Measurements from ENCODE around the gene RNF208.
"Not testable (repeated sequence)": the region's sequence is repeated elsewhere in the genome, so short reads cannot be mapped to it uniquely, and the experiment has no call there.

Gene RNF208

DNA sequence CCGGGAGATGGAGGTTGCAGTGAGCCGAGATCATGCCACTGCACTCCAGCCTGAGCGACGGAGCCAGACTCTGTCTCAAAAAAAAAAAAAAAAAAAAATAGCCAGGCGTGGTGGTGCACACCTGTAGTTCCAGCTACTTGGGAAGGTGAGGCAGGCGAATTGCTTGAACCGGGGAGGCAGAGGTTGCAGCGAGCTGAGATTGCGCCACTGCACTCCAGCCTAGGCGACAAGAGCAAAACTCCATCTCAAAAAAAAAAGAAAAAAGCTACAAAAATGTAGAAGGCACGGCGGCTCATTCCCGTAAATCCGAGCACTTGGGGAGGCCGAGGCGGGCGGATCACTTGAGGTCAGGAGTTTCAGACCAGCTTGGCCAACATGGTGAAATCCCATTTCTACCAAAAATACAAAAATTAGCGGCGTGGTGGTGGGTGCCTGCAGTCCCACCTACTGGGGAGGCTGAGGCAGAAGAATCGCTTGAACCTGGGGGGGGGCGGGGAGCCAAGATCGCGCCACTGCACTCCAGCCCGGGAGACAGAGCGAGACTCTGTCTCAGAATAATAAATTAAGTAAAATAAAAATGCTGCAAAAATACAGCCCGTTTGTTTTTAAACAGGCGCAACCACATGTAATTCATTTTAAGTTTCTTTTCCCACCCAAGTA lies 17.6 kb upstream of the RNF208 start:
- DNase-seq, result not testable (repeated sequence)

DNA sequence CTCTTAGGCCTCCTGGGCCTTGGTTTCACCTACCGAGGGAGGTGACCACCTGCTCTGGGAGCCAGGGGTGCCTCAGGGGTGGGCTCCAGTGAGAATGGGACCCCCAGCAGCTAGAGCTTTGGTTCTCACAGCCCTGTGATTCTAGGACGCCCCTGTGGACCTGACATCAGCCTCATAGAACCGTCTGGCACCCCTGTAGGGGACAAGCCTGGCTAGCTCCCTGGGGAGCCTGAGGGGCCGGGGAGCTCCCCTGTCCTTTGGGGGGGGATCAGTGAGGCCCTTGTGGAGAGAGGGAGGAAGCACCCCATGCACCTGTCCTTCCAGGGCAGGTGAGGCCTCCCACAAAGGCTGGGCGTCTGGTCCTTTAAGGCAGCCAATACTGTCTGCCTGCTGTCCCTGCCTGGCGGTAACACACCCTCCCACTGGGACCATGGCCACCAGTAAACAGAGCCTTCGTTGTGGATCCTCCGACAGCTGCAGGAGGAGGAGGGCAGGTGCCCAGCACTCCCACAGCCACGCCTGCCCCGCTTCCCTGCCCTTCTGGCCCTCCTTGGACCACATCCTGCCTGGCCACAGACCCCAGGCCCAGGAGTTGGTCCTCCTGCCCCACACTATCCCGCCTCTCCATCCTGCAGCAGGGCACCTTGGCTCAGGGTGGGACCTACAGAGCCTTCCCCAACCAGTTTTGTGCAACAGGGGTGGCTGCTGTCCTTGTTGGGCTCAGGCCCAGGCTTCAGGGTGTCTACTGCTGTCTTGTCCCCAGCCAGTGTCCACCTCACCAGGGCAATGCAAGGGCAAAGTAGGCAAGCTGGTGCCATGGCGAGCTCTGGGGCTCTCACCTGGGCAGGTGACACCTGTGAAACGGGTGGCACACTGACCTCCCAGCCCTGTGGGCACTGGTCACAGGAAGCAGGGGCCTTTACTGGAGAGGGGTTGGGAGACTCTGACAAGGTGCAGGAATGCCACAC lies 16.0 kb upstream of the RNF208 start:
- peak in 1 of 5 donors; percentile 1 for DNase-seq

DNA sequence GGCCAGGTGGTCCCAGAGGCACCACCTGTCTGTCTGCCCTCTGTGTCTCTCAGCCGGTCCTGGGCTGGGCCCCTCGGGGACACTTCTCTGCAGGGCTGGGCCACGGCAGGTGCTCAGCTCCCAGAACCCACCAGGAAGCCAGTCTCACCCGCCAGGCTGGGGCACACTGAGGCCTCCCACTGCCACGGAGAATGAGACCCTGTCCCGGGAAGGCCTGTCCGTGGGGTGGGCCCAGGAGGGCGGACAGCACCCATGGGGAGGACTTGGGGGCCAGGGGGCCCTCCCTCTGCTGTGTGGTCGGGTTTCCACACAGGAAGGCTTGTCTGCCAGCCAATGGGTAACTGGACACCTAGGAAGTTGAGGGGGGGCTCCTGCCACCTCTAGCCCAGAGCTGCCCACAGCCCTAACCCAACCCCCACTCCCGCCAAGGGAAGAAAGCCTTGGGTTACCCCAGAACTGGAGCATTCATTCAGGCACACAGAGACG lies 14.9 kb upstream of the RNF208 start:
- no peak for DNase-seq

DNA sequence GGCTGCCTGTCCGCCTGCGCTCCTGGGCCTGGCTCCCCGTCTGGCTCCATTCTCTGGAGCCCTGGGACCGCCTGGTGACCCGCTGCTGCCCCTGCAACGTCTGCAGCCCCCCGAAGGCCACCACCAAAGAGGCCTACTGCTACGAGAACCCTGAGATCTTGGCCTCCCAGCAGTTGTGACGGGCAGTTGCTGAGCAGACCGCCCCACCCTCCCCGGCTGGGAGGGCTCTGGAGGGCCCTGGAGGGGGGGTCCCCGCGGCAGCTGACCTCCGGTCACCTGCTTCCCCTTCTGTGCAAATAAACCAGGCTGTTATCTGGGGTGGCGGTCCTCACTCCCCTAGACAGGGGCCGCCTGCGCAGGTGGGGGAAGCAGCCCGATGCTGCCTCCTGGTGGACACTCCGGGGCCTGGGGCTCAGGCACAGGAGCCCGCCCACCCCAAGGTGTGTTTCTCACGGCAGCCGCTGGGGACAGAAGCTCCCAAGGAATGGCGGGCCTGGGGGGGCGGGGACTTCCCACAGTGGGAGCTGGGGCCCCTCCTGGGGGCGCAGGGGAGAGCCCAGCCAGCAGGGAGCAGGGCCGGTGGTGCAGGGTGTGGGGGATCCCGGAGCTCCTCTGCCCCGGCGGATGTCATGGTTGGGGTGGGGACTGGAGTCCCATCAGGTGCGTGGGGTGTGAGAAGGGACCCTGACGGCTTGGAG lies 14.3 kb upstream of the RNF208 start:
- peak; percentile 81 to 88 (median 86) for DNase-seq

DNA sequence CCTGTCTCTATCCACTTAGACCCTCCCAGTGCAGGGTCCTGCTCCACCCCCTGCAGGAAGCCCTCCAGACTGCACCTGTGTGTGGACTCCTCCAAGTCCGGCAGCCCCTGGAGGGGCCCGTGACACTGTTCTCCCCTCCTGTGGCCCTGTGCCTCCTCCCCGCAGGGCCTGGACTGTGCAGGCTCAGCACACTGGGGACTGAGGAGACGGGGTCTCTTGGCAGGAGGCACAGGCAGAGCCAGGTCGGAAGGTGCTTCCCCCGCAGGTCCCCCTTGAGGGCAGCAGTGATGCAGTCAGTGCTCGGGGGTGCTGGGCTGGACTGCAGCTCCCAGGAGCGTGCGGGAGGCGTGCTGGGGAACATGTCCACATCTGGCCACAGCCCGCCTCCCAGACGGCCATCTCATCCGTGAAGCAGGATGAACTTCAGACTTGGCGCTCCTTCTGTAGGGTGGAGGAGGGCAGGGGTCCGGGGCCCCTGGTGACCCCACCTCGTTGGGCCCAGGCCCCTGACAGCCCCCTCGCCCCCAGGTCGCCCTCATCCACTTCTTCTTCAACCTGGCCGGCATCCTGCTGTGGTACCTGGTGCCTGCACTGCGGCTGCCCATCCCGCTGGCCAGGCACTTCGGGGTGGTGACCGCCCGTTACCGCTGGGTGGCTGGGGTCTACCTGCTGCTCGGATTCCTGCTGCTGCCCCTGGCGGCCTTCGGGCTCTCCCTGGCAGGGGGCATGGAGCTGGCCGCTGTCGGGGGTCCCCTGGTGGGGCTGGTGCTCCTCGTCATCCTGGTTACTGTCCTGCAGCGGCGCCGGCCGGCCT lies 13.6 kb upstream of the RNF208 start:
- DNase-seq, result peak in 1 of 5 donors; percentile 8

DNA sequence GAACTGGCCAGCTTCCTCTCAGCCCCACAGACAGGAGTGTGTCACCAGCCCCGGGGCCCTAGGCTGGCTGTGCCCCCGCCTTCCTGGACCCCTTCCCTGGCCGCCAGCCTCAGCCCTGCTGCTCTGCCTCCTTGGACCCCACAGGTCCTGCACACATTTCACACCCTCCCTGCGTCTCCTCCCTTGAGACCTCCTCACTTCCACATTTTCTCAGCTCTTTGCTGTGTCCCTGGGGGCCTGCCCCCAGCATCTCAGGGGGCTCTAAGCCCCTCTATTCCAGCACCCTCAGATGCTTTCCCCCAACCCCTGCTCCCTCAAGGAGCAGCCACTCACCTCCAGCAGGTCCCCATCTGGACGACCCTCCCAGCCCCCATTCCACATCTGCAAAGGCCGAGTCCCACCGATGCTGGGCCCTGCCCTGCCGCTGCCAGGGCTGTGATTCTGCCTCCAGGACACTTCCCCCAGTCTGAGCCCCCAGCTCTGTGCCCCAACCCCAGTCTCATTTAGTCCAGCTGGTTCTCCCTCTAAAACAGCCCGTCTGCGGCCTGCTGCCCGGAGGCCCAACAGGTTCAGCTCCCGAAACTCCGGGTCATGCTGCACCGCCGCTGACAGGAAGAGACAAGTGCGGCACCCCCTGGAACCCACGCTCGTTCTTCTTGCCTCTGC lies 12.9 kb upstream of the RNF208 start:
- DNase-seq, result peak in 1 of 5 donors; percentile 2

DNA sequence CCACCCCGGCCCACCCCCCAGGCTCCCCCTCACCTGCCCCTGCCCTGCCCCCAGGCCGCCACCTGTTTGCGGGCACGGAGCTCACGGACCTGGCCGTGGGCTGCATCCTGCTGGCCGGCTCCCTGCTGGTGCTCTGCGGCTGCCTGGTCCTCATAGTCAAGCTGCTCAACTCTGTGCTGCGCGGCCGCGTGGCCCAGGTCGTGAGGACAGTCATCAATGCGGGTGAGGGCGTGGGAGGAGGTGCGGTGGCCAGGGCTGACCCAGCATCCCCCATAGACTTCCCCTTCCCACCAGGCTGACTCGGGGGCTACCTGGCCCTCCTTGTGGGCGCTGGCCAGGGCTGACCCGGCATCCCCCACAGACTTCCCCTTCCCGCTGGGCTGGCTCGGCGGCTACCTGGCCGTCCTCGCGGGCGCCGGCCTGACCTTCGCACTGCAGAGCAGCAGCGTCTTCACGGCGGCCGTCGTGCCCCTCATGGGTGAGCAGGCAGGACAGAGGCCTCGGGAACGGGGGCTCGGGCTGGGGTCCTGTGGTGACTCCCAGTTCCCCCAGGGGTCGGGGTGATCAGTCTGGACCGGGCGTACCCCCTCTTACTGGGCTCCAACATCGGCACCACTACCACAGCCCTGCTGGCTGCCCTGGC lies 12.1 kb upstream of the RNF208 start:
- DNase-seq, result peak in 1 of 5 donors; percentile 2

DNA sequence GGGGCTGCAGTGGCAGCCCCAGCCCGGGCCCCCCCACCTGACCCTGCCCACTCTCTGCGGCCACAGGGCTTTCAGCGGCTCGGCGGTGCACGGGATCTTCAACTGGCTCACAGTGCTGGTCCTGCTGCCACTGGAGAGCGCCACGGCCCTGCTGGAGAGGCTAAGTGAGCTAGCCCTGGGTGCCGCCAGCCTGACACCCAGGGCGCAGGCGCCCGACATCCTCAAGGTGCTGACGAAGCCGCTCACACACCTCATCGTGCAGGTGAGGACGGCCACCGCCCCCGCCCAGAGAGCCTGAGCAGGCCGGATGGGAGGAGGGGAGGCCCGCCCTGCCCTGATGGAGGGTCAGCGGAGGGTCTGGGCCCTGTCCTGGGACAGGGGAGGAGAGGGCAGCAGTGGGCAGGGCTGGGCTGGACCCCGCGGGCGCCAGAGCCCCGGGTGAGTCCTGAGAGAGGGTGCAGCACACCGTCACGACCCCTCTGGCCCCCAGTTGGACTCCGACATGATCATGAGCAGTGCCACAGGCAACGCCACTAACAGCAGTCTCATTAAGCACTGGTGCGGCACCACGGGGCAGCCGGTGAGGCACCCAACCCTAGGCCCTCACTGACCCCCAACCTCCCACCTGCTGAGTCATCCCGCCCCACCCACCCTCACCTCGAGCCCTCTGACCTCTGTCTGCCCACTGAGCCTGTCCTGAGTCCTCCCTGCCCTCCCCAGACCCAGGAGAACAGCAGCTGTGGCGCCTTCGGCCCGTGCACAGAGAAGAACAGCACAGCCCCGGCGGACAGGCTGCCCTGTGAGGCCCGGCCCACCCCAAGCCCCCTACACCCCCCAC lies 11.3 kb upstream of the RNF208 start:
- DNase-seq, result no peak

DNA sequence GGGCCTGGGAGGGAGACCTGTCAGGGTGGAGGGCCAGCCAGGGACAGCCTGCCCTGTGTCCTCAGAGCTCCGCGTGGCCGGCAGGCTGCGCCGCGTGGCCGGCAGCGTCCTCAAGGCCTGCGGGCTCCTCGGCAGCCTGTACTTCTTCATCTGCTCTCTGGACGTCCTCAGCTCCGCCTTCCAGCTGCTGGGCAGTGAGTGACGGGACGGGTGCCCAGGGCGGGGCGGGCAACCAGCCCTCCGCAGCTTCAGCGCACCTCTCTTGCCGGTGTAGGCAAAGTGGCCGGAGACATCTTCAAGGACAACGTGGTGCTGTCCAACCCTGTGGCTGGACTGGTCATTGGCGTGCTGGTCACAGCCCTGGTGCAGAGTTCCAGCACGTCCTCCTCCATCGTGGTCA lies 10.5 kb upstream of the RNF208 start:
- no peak for DNase-seq

DNA sequence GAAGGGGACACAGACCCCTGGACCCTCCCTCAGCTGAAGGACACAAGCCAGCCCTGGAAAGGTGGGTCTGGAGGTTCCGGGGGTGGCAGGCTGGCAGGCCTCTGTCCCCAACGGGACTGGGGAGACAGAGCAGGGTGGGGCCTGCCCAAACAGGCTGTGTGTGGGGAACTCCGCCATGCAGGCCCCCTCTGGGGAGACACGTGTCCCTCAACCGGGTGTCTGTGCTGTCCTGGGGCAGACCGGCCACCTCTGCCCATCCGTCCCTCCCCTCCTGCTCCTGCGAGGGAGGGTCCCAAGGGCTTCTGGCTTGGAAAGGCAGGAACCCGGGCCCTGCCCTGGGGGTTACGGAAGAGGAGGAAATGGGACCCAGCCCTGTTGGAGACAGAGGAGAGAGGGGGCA lies 10.1 kb upstream of the RNF208 start:
- DNase-seq, result no peak

DNA sequence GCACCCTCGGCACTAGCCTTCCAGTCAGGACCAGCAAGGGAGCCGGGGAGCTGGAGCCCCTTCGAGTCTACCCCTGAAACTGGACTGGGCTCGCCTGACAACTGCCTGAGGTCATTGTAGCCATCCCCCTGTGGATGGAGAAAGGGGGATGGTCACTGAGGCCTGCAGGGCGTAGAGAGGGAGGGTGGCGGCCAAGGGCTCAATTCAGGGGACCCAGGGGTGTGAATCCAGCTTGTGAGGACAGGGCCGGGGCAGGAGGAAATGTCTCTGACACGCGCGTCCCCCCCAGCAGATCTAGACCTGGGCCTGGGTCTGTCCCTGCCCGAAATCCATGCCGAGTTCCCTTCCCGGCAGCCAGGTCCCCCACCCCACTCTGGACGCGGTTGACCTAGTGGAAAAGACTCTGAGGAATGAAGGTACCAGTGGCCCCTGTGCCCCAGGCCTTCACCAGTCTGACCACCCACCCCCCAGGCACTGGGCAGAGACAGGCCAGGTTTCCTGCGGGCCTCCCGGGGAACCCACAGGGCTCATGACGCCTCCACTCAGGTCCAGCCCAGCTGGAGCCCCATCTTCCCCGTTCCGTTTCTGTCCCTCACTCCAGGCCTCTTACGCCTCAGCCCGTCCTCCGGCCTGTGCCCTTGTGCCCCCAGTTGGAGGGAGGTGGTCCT lies 9.5 kb upstream of the RNF208 start:
- DNase-seq, result no peak

DNA sequence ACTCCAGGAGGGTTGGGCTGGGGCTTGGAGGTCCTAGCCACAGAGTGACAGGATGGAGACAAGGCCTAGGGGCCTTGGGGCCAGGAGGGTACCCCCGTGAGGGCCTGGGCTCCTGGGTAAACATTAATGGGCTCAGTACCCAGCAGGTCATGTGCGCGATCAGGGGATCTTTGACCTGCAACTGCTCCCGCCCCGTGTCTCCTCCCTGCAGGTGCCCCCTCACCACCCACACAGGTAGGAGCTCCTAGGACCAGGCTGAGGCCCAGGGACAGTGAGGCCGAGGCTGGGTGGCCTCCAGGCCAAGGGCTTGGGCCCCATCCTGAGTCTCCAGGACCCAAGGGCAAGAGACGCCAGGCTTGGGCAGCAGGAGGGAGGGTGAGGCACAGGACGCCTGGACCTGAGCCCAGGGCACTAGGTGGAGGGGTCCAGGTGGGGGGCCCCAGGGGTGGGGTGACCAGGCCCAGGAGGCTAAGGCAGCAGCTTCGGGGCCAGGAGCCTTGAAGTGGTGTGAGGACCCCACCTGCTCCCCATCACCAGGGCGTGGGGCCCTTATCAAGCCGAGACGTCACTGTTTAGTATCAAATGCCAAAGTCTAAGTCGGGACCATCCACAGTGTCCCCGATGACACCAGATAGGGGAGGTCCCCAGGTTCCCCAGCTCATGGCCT lies 8.8 kb upstream of the RNF208 start, which contains the start of gene SLC34A3:
Gene SLC34A3 (plus strand): TSS at position 197 of the 667 bp plus-strand sequence. CDS start 802 bp downstream, outside the sequence.
- DNase-seq, result no peak

DNA sequence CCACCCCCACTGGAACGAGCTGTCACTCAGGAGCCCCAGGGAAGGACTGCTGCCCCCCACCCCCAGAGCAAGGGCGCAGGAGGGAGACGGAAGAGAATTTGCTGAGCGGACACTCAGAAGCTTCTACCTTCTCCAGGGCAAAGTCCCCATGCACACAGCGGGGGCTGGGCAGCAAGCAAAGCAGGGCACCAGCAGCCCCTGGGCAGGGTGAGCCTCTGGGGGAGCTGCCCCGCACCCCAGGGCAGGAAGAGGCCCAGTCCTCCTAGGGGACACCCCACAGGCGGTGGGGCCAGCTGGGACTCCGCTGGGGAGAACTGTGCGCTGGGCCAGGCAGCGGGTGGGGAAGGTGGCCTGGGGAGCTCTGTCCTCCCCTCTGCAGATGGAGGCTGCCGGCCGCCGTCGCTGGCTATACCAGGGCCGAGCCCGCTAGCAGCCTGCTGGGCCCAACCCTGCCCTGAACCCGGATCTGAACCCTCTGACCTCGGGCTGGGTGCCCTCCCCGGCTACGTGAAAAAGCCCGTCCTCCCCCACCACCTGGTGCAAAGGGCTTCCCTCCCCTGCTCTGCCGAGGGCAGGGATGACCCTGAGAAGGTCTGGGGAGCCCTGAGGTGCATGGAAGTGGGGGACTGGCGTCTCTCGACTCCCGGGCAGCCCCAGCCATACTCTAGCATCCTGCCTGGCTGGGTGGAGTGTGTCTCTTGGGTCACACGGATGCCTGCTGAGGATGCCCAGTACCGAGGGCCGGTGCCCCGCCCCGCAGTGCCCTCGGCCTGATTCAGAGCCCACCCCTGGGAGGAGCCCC lies 8.1 kb upstream of the RNF208 start:
- no peak for DNase-seq

DNA sequence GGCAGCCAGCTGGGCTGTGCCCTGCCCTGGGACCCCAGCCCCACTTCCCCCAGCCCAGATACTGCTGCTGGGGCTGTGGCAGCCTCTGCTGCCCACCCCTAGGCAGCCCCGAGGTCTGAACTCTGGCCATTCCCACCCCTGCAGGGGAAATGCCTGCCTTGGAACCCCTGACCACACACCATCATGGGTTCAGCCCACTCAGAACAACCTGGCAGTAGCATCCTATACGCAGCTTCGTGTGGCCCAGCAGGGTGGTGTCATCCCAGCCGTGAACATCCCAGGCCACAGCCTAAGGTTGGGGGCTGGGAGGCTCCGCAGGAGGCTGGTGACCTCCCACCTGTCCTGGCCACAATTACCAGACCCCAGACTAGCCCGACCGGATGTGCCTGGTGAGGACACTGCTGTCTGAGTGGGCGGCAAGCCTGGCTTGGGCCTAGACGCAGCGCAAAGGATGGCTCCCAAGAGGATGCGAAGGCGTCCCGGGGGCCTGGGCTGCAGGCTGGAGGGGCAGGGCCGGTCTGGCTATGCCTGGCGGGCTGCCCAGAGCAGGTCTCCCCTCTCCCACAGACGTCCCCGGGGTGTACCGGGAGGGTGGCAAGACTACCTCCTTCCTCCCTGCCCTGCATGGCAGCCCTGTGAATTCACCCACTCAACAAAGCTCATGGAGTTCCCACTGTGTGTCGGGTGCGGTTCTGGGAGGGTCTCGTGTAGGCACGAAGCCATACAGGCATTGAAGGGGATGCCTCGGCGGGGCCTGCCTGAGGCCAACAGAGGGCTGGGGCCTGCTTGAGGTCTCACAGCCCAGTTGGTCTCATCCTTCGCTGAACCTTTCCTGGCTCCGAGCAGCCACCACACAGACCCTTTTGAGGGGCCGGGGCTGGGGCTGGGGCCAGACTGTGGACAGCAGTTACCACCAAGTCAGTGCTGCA lies 7.2 kb upstream of the RNF208 start:
- DNase-seq, result no peak

DNA sequence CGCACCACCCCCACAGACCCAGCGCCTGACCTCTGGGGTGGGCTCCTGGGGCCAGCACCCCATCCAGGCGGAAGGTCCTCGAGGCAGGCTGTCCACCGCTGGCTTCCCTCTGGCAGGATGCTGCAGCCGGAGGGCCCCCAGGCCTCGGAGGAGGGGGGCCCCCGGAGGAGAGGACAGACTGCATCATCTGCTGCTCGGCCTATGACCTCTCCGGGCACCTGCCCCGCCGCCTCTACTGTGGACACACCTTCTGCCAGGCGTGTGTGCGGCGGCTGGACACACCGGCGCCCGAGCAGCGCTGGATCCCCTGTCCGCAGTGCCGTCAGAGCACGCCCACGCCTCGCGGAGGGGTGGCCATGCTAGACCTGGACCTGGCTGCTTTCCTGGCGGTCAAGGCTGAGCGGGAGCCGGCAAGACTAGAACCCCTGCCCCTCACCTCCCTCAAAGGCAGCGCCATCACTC lies 6.5 kb upstream of the RNF208 start:
- DNase-seq, result no peak

DNA sequence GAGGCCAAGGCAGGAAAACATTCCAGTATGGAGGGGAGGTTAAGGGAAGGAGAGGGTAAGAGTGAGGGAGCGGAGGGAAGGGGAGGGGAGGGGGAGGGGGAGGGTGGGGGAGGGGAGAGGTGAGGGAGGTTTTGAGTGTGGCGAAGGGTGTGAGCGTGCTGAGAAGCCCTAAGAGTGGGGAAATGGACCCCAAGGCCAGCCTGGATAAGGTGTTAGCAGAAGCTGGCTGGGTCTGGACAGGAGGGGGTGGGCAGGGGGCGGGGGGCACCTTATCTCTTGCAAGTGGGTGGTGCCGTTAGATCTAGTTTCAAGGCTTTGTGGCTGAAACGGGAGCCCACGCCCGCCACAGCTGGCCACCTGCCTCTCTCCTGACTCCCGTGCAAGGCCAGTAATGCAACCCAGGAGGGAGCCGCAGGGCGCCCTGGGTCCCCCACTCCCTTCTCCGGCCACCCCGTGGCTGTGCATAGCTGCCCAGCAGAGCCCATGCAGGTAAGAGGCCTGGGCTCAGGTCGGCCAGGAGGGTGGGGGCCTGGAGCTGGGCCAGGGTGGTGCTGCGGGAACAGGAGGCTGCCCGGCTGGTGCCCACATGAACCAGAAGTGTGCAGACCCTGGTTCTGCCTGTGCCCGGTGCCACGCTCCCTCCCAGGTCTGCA lies 5.9 kb upstream of the RNF208 start:
- DNase-seq, result no peak
